GM19438 (cell line): Measurements from ENCODE around the gene KANK4.
"Not testable (repeated sequence)": the region's sequence is repeated elsewhere in the genome, so short reads cannot be mapped to it uniquely, and the experiment has no call there.

Experiments used
- ATAC-seq: cut with Tn5 transposase; IDR thresholded peaks from one replicate; pipeline ENCODE4 v1.9.1; 2021; ENCODE audit warnings: low read depth; ENCODE audit not compliant: unreplicated experiment

The KANK4 gene

DNA sequence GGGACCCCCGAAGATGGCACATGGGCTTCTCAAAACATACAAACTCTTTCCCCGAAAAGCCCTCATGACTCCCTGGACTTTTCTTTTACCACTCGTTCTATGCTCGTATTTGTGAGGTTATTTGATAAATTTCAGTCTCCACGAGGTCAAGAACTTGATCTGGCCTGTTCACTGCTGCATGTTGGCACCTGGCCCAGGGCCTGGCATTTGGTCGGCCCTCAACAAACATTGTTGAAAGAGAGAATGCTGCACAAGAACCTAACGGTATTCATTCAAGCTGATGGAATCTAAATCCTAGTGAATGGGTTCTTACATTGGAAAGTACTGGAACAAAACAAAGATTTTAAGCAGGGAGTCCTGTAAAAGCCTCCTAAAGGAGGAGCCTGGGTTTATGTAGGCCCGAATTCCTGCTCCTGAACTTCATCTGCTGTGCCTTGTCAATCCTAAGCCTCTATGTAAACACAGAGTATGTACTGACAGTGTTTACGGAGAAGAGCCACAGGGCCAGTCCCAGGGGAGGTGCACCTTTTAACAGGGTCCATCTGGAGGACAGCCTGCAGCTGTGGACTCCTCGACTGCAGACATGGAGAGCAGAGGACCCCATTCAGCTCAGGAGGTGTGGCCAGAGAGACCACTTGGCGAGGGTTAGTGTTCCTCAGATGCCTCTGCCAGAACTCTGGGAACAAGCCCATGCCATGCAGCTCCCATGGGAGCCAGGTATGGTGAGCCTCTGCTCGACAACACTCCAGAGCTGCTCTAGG is 77.7 kb downstream of the KANK4 start:
- ATAC-seq = no peak

- no peak for ATAC-seq
These were observed 78.4 kb downstream of the KANK4 start for GRCh38 chr1:62240651-62241370.

GRCh38 chr1:62239652-62240403 is 79.4 kb downstream of the KANK4 start:
- ATAC-seq = not testable (repeated sequence)

DNA sequence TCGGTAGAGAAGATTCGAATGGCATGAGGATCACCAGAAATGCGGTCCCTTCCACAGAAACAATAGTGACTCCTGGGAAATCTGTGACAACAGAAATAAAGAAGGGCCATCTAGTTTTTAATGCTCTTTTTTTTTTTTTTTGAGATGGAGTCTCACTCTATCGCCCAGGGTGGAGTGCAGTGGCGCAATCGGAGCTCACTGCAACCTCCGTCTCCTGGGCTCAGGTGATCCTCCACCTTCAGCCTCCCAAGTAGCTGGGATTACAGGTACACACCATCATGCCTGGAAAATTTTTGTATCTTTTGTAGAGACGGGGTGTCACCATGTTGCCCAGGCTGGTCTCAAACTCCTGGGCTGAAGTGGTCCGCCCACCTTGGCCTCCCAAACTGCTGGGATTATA is 80.7 kb downstream of the KANK4 start:
- ATAC-seq = no peak

DNA sequence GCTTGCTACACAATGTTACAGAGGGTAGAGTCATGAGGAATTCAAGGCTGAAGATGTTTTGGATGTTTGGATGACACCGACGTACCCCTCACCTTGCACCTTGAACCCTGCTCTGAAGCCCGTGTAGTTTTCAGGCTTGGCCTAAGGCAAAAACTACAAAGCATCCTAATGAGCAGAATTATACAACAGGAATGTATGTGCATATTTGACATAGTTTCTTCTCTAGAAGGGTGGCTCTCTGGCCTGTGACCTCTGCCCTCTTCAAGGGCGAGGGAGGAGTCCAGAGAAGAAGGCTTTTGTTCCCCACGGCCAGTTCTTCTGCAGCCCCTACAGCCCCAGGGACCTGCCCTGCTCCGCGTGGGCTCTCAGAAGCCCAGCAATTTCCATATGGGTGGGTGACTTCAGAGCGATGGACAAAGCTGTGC is 81.3 kb downstream of the KANK4 start:
- no peak for ATAC-seq

DNA sequence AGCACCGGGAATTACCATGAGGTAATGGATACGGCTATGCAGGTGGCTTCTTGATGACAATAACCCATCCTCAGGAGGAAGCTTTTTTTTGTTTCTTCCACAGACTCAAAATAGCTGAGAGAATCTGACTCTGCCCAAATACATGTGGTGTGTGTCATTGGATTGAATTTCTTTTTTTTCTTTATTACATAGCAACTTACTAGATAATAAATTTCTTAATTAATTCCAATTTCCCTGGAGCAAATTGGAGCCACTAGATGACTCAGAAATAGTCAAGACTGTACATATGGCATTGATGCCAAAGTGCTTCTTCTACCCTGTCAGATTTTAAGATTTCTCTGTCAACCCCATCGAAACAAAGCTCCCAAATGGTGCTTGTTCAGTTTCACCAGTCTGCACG is 81.9 kb downstream of the KANK4 start:
- ATAC-seq = no peak

DNA sequence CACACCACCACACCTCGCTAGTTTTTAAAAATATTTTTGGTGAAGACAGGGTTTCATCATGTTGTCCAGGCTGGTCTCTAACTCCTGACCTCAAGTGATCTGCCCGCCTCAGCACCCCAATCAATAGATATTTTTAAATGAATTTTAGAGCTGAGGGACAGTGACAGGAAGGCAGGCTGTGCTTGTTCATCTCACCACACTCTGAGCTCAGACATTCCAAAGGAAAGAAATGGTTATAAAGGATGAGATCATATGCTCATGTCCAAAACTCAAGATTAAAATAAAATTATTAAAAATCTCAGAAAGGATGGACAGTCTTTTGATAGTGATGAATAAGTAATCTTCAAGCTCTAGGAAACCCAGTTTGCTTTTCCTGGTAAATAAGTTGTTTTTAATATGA is 83.7 kb downstream of the KANK4 start:
- no peak for ATAC-seq

- ATAC-seq = no peak
These were observed 84.5 kb downstream of the KANK4 start for GRCh38 chr1:62234688-62235087.

GRCh38 chr1:62233926-62234450 is 85.2 kb downstream of the KANK4 start:
- ATAC-seq = no peak

GRCh38 chr1:62232871-62233278 is 86.4 kb downstream of the KANK4 start:
- no peak for ATAC-seq

DNA sequence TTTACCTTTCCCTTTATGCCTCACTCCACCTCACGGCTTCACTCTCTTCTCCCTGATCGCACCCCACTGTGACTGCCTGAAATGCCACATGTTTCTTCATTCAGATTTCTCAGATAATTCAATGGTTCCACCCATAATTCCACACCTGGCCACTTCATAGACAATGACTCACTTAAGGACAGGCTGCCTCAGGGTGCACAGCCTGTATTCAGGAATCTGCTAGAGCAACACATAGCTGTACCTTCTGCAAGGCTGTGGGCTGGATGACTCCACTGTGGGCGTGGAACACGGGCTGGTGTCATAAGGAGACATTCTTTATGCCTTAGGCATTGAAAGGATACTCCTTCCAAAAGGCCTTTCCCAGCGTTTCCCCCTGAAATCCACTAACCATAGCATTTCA is 88.5 kb downstream of the KANK4 start:
- ATAC-seq = no peak

GRCh38 chr1:62229932-62230331 is 89.3 kb downstream of the KANK4 start:
- ATAC-seq = no peak

GRCh38 chr1:62229468-62229867 is 89.8 kb downstream of the KANK4 start:
- ATAC-seq = no peak

DNA sequence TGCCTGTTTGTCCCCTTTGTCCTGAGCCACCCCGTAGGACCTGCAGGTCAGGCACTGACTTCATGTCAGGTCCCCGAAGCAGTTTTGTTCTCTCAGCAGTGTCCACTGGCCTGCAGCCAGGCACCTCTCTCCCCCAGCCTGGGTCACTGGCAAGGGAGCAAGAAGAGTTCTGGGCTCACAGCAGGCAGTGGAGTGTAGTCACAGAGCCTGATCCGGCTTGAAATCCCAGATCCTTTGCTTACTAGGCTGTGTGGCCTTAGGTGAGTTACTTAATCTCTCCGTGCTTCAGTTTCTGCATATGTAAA is 90.4 kb downstream of the KANK4 start:
- no peak for ATAC-seq

DNA sequence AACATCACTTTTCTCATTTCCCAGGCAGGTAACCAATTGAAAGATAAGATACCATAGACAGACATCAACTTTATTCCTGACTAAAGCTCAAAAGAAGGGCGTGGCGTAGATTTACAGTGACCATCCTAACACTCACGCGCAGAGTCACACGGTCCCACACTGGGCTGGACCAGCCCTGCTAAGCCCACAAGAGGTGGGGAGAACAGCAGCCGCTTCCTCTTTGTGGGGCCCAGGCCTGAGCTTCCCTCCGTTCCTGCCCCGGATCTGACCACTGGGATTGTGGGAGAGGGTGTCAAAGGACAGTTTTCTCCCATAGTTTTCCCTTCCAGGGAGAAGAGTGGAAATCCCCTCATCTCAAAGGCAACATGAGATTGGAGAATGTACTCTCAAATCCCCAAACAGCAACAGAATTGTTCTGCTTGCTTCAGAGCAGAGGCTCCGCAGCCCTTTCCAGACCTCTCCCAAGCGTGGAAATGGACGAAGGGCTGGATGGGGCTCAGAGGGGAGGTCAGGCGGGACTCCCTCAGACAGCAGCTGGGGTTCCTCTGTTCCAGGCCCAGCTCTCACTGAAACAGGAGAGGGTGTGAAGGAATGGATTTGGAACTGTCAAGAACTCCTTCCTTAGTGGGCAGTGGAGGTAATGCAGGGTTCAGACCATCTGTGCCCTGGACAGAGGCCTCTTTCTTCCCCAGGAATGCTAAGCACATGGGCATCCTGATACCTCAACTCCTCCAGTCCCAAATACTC is 90.9 kb downstream of the KANK4 start:
- ATAC-seq = no peak

- ATAC-seq = no peak
These were observed 91.7 kb downstream of the KANK4 start for GRCh38 chr1:62227496-62227895.

- no peak for ATAC-seq
These were observed 95.1 kb downstream of the KANK4 start for GRCh38 chr1:62224182-62224581.

DNA sequence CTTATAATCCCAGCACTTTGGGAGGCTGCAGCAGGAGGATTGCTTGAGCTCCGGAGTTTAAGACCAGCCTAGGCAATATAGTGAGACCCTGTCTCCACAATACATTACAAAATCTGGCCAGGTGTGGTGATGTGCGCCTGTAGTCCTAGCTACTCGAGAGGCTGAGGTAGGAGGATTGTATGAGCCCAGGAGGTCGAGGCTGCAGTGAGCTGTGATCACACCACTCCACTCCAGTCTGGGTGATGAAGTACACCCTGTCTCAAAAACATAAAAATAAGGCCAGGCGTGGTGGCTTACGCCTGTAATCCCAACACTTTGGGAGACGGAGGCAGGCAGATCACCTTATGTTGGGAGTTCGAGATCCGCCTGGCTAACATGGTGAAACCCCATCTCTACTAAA is 96.9 kb downstream of the KANK4 start:
- ATAC-seq = no peak

DNA sequence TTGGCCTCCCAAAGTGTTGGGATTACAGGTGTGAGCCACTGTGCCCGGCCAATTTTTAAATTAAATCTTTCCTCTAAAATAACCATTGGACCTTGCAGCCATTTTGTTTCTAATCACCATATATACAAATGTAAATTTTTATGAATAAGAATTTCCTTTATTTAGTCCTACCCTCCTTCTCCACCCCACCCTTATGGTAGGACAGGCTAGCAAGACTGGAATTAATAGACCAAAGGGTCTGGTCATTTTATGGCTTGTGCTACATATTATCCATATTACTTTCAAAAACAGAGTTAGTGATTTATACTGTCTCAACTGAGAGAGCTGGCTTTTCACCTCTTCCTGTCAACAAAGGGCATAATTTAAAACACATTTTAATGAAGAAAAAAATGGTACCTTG is 98.1 kb downstream of the KANK4 start:
- ATAC-seq = no peak

- ATAC-seq = not testable (repeated sequence)
These were observed 98.8 kb downstream of the KANK4 start for GRCh38 chr1:62220456-62220855.

- ATAC-seq = no peak
These were observed 100.6 kb downstream of the KANK4 start for GRCh38 chr1:62218604-62219003.
